Measurements from ENCODE around the gene ADAMTS8.

Gene ADAMTS8

DNA sequence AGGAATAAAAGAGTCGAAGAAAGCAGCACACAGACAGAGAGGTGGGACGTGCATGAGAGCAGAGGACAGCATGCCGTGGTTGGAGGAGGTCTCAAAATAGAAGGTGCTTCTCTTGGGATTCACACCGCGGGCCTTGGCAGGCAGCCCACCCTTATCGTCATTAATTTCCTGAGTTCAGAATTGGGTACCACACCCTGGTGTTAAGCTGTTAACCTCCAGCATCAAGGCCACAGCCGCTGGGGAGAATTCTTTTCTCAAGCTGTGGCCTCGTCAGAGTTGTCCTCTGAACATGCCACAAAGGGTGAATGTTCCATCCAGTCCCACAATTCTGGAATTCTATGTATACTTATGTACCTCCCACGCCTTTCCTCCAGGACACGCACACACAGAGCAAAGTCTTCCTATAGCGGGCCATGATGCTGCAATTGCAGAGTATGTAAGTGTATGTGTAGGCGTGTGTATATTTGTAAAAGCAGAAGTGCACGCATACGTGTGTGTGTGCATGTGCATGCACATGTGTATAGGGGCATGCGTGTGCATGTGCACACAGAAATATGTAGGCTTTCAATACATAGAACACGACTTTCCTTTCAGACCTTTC, 39.0 kb downstream of the ADAMTS8 start:
- DNase-seq = no peak

DNA sequence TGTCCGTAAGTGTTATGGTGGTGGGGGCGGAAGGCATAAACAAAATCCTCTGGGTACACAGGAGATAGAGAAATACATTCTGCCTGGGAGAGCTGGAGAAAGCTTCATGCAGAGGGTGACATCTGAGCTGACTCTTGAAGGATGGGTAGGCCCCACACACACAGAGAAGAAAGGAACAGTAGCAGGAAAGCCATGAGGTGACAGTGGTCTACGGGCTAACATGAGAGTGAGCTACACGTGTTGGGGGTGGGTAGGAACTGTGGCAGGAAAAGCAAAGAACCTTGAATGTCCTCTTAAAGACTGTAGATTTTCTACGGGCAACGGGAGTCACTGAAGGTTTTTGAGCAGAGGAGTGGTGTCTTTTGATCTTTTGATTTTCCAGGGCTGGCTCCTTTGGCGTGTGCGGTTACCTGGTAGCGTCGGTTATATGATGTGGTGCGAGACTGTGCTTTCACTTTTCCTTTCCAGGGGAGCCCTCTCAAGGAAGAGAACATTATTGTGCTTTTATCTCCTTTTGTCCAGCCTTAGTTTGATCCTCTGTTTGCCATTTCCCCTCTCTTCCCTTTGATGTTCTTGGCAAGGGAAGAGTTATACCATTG, 39.7 kb downstream of the ADAMTS8 start:
- no peak for DNase-seq

DNA sequence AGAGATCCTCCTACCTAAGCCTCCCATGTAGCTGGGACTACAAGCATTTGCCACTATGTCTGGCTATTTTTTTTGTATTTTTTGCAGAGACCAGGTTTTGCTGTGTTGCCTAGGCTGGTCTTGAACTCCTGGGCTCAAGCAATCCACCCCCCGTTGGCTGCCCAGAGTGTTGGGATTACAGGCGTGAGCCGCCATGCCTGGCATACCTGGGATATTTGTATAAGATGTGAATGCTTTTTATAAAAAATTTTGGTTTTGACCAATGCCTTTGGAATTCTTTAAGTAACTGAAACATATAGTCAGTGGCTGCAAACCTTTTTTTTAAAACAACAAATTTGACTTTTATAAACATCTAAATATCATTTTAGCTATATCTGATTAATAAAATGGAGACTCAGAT, 42.4 kb downstream of the ADAMTS8 start:
- DNase-seq = peak; percentile 37

- DNase-seq = peak; percentile 89
These were observed 44.8 kb downstream of the ADAMTS8 start for GRCh38 chr11:130383344-130384211.

GRCh38 chr11:130381317-130381716, 47.1 kb downstream of the ADAMTS8 start:
- DNase-seq = no peak

GRCh38 chr11:130380778-130381177, 47.6 kb downstream of the ADAMTS8 start:
- DNase-seq = no peak

DNA sequence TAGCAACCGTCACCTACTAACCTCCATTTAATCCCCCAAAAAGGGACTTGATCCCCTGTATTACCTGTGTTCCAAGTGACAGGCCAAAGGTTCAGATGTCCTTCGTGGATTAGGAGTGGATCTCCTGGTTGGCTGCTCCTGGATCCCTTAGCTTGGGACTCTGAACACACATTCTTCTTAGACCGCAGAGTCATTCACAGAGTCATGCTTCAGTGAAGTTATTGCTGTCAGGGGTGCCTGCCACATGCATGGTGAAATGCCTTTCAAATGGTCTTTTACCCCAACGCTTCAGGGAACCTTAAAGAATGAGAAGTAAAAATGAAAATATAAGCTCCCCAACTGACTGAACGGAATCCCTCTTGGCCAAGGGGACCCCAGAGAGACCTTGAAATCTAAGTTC, 49.1 kb downstream of the ADAMTS8 start:
- no peak for DNase-seq

DNA sequence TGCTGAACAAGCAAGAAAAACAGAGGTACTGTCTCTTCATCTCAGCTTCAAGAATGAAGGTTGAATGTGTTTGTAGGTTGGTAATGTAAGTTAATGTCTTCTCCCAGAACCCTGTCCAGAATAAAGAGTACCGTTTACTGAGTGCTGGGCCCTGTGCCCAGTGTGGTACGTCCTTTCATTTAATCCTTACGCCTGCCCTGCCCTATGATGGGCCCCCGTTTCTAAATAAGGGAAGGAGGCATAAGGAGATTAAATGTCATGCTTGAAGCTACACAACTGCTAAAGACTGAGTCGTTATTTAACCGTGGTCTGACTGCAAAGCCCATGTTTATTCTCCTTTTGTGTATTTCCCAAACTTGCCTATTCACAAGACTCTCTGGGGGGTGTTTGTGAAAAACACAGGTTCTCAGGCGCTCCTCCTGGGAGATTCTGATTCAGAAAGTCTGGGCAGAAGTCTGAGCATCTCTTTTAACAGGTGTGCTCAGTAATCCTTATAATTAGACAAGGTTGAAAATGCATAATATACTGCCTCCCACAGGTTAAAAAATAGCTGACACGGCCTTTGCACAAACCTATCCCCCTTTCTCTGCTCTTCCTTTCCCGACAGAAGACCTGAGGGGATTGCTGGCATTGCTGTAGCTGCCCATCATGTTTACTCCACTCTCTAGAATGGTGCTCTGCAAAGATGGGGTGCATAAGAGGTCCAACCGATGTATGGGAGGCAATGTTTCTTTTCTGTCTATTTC, 57.4 kb downstream of the ADAMTS8 start:
- DNase-seq = no peak

DNA sequence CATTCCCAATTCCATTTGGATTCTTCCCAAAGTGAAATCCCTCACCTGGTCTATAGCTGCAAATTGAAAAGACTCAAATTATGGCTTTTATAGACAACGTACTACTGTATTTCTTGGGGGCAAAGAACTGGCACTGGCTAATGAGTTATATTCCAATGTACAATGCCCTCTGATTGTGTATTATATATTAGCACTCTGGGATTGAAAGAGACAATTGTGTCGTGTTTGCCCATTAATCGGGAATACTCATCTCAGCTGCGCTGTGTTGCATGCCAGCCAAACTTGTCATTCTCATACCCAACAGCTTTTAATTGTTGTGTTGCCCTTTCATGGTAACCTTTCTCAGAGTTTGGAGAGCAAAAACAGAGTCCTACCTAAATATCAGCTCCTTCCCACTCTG, 58.7 kb downstream of the ADAMTS8 start:
- DNase-seq = no peak

DNA sequence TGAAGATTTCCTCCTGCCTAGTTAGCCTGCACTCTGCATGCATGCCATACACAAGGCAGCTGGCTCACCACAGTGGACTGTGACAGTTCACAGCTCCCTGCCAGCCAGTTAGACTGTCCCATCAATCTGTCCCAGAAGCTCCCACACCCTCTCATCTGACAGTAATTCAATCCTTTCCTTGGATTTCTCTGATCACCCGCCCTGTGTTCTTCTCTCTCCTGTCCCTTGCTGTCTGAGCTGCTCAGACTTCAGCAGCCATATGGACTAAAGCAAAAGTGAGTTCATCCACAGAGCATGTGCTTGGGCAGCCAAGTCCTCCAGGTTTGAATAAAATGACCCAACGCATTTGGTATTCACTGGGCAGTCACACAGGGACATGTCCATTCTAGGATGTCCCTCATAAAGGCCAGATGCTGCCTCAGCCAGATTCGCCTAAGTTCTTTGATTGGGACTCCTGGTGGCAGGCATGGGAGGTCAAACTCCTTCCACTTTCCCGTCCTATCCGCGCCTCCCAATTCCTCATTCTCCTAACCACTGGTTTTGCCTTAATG, 59.2 kb downstream of the ADAMTS8 start:
- peak; percentile 4 for DNase-seq

GRCh38 chr11:130359419-130359818, 69.0 kb downstream of the ADAMTS8 start:
- no peak for DNase-seq

DNA sequence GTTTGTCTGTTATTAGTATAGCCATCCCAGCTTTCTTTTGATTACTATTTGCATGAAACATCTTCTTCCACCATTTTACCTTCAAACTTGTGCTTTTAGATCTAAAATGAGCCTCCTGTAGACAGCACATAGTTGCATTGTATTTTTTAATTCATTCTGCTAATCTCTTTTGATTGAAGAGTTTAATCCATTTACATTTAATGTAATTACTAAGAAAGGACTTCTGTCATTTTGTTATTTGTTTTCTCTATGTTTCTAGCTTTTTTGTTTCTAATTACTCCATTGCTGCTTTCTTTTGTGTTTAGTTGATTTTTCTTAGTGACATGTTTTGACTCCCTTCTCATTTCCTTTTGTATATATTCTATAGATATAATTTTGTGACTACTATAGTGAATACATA, 70.0 kb downstream of the ADAMTS8 start:
- DNase-seq = no peak
